SH-SY5Y (cell line): ENCODE results near the gene MYORG.

ENCODE experiments used
- GATA2 ChIP-seq: IDR thresholded peaks from 2 replicates; pipeline ENCODE4 v1.6.1; 2011; ENCODE audit warnings: mild to moderate bottlenecking, low read depth, low read length
- GATA3 ChIP-seq: IDR thresholded peaks from 2 replicates; pipeline ENCODE4 v1.6.1; 2011; ENCODE audit warnings: low read depth, mild to moderate bottlenecking, low read length, moderate library complexity

GRCh38 chr9:34326690-34327089, 50.0 kb downstream of the MYORG start:
- TF ChIP-seq GATA3: no peak
- TF ChIP-seq GATA2: no peak
